Stimulated activated naive CD4-positive, alpha-beta T cell treated with Interleukin-2 at 50 U/mL for 16 hours (primary cell): ENCODE results near the gene CACNA1S.

ENCODE experiments used
- DNase-seq: peaks from one replicate; lab custom pipeline; 2025; lab: John Stamatoyannopoulos, UW

Gene CACNA1S

DNA sequence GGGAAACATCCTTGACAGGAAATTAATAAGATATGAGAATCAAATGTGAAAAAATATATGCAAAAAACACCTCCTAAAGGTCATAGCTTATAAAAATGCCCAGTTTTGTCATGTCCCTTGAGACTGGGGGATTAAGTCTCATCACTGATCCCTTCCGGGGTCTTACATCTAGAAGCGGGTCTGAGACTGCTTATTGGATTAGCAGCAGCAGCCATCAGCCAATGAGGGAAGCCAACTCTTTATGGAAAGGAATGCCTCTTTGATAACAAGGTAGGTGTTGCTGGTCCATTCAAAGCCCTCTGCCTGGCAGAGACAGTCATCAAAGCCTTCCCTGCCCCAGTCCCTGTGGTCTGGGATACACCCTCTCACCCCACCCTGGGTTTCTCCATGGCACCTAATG is 3.9 kb upstream of the CACNA1S start:
- no peak for DNase-seq

DNA sequence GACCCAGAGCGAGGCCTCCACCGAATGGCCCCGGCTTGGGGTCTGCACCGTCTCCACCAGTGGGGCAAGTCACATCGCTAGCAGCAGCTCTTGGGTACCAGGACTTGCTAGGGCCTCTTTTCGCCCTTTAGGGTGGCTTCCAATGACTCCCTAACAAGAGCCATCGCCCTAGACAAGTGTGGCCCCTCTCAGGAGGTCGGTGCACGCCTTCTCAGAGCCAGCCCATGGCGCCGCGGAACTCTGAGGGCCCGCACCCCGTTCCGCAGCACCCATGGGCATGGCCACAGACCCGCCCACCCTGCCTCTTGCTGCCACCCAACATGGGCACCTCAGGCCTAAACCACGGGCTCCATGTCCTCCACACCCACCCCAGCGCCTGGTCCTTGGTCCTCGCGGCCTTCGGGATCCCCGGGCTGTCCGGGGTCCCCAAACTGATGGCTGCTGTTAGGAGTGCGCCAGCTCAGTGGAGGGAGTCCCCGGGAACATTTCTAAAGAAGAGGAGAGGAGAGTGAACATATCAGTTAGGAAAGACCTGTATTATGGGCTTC is 3.2 kb upstream of the CACNA1S start:
- DNase-seq, result no peak

DNA sequence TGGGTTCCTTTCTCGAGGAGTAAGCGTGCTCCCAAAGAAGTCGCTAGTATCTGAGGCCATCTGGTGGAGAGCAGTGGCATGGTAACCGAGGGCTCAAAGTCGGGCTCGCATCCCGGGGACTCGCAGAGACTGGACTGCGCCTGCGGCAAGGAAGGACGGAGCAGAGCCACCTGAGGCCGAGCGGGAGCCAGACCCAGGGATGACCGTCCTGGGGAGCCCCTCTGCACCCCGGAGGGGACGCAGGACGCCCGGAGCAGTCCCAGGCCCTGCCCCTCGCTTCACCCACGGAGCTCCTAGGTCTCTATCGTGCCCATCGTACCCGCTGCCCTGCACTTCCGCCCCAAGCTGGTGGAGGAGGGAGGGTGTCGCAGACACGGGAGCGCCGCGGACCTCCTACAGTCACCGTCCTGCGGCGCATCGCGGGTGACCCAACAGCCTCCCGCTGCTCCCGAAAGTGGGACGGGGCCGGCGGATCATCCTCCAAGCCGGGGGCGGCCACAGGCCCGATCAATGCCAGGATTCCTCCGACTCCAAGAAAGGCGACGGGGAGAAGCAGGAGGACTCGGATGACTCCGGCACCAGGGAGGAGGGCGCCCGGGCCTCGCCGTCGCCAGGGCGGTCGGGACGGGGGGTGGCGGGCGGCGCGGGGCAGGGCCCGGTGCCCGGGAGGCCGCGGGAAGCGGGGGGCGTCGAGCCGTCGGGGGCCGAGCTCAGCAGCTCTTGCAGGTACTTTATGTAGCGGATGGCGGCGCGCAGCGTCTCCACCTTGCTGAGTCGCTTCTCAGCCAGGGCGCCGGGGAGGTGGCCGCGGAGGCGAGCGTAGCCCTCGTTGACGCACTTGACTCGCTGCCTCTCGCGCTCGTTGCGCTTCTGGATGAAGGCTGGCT is 2.3 kb upstream of the CACNA1S start:
- DNase-seq, result peak; percentile 72

DNA sequence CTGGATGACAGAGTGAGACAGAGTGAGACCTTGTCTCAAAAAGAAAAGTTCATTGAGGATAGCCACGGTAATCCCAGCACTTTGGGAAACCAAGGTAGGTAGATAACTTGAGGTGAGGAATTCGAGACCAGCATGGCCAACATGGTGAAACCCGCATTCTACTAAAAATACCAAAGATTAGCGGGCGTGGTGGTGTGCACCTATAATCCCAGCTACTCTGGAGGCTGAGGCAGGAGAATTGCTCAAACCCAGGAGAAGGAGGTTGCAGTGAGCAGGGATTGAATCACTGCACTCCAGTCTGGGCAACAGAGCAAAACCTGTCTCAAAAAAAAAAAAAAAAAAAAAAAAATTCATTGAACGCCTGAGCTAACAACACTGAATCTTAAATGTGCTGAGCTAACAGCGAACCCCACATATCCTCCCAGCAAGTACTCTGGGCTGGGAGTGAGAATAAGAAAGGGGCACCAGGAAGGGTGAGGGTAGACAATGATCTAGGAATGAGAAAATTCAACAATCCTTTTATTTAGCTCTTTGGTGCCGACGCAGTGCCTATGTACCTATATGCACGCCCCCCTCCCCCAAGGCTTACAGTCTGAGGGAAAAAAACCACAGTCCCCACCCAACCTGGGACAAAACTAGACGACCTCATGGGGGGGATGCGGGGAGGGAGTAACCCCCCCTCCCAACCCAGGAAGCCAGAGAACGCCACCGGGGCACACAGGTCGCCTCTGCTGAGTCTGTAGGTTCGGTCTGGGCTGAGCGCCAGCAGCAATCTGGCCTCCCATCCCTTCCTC is 1.4 kb upstream of the CACNA1S start:
- no peak for DNase-seq

DNA sequence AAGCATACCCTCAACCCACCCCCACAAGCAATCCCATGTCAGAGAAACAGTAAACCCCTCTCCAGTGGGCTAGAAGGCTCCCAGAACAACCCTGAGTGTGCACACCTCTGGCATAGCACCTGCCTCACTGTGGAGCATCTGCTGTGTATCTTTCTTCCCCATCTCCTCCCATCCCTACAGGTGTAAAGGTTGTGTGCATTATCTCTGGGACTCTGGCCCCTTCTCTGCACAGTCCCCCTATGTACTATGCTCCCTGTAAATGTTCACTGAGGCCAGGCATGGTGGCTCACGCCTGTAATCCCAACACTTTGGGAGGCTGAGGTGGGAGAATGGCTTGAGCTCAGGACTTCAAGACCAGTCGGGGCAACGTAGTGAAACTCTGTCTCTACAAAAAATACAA is 700 bp upstream of the CACNA1S start:
- no peak for DNase-seq

DNA sequence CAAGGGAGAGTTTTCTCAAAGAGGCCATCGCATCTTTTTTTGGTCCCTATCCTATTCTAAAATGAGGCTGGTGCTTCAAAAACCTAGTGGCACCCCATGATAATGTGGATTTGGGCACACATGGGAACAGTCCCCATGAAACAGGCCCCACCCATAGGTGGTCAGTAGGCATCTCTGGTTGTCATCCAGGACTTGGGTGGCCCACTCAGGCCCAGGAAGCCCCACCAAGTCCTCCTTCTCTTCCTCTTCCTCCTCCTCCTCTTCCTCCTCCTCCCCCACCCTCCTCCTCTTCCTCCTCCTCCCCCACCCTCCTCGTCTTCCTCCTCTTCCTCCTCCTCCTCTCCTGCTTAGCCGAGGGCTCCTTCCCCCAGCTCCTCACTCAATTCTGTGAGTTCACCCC is 554 bp downstream of the CACNA1S start:
- no peak for DNase-seq

DNA sequence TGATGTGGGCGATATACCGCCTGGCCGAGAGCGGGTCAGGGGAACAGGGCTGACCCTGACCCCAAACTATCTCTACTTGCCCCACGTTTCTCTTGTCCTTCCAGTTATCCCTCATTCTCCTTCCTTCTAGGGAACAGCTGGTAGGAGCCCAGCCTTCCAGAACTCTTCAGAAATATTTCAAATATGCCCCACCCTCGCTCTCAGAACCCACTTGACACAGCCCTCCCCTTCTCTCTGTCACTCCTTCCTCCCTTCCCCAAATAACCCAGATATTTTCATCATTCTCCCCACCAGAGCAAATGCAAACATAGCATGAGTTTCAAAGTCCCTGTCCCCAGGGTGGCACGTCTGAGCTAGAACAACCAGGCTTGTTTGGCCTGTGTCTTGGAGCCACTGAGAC is 1.1 kb downstream of the CACNA1S start:
- DNase-seq, result no peak

DNA sequence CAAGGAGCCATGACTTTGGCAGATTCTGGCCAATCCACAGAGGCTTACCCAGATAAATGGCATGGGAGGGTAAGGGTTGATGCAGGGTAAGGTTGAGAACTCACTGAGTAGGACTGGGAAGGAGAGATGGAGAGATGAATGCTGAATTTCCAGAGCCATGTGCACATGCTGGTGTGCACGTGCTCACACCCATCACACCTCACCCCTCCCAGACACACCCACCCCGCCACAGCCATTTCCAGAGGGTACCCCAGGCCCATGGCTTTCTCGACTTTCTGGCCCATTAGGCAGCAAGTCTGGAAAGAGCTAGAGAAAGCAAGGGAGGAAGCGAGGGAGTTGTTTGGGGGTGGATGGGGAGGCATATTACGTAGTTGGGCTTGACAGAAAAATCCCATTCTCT is 1.6 kb downstream of the CACNA1S start:
- no peak for DNase-seq

DNA sequence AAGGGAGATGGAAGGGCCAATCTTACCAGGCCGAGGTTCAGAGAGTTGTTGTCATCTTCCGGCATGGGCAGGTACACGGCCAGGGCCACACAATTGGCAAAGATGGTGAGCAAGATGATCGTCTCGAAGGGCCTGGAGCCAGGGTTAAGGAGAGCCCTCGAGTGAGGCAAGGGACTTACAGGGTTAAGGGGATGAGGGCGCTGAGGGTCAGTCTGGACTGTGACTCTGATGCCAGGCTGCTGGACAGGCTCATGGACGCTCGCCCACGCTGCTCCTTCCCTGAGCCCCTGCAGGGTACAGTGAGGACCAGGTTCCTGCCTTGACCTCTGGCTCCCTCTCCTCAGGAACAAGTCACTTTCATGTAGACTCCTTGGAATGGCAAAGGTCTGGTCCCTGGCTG is 2.1 kb downstream of the CACNA1S start:
- no peak for DNase-seq

DNA sequence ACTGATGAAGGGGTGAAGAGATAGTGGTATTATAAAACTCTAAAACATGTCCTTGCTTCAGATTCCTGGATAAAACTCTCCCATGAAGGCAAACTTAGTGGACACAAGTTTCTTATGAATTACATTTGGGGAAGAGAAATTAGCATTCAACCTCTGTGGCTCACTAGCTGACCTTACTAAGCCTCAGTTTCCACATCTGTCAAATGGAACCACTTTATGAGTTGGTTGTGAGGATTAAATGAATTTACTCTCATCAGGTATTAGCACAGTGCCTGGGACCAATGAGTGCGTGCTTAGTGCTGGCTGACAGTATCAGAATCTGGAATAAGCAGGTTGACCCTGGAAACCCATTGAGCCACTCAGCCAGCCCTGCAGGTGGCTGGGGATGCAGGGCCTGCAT is 2.6 kb downstream of the CACNA1S start:
- no peak for DNase-seq

DNA sequence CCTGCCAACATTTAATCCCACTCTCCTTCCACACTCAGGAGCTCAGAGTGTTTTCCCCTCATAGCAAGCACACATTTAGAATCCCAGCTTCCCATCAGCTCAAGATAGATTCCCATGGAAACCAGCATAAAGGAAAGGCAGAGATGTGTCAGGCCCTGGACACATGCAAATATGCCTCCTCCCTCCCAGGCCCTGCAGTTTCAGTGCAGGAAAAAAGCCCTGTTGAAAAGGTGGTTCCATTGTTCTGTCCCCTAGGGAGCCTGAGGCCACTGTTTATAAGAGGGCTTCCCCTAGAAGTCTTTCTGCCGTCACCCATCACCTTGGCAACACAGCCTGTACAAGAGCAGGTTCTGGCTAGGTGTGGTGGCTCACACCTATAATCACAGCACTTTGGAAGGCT is 3.6 kb downstream of the CACNA1S start:
- DNase-seq, result no peak

DNA sequence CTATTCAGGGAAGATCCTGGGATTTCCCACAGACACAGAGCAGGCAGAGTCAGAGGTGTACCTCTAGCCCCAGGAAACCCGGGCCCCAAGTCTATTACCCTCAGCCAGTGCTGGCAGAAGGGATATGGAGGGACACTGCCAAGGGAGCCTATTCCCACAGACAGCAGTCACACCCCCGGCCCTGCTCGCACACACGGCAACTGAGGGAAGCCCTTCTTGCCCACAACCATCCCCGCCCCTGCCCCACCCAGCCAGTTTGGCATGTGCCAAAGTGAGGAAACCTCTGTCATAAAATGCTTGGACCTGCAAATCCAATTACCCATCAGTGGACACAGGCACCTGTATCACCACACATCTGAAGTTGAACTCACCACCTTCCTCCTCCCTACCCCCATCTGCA is 6.5 kb downstream of the CACNA1S start:
- no peak for DNase-seq

DNA sequence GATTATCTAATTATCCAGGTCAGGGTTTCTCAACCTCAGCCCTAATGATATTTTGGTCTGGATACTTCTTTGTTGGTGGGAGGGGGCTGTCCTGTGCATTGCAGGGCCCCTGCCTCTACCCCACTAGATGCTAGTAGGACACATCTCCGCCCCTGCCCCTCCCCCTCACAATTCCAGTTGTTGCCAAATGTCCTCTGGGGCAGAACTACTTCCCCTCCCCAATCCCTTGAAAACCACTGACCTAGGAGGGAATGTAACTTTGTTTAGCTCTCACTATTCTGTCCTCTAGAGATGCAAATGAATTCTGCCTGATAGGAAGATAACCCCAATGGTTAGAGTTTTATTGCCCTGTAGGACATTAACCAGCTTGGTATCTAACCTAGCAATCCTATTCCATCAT is 8.1 kb downstream of the CACNA1S start:
- no peak for DNase-seq

DNA sequence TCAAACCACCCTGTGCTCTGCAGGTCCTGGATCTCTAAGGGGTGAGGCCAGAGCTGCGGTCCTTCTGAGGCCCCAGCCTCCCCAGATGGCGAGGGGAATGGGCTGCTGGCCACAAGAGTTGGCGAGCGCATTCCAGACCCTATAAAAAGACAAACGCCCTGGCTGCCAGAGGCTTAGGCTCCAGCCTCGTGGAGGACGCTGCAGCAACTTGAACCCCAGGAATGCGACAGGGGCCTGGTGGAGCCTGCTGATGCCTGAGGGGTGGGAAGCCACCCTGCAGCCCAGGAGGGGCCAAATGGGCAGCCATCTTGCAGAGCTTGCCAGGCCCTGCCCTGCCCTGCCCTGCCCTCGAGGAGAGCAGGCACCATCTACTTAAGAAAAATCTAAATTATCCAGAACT is 8.6 kb downstream of the CACNA1S start:
- DNase-seq, result no peak

DNA sequence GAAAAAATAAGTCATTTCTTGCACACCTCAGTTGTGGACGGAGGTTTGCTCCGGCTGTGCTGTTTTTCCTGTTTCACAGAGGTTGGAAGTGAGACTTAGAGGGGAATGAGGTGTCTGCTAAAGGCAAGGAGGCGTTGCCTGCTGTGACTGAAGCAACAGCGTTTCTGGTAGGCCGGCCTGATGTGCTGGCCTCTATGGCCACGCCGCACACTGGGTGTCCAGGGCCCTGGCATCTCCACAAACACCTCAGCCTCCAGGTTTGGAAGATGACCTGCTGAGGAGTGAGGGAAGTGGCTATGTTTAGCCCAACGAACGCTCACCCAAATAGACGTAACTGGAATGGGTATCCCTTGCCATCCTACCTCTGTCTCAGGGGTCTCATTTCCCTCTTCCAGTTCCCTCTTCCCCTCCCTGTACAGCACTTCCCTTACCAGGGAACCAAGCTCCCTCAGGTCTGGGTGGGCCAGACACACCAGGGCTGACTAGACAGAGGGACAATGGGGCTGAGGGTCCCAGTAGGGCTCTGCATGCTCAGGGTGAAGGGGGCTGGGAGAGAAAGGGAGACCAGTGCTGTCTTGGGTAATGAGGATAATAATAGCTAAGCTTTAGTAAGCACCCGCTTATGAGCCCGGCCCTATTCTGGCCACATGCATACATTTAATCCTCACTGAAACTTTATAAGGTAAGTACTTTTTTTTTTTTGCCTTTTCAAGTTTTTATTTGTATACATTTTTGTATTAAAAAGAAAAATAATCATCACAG is 11.9 kb downstream of the CACNA1S start:
- DNase-seq, result no peak

DNA sequence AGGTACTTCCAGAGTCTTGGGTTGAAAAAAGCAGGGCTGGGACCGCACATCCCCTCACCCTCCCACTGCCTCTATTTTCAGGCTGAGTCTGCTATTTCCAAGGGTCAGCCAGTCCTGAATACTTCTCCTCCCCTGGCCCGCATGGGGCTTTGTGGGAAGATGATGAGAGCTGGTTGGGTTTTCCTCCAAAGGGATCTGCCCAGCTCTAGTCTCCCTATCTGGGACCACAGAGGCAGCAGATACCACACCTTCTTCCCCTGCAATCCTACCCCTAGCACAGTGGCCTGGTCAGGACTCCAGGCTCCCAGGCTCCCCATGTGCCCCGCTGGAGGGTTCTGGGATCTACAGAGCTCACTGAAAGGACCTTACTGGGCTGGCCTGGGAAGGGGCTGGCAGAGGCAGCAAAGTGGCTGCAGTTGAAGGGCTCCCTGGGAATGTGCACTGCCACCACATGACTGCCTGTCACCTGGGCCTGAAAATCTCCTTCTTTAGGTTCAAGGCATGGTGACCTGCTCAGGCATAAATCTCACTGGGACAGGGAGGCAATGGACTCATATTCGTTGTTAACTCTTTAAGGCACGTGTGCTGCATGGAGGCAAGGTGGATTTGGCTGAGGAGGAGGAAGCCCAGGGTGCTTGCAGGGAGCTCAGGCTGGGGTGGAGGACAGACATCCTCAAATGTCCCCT is 13.1 kb downstream of the CACNA1S start:
- DNase-seq, result no peak

DNA sequence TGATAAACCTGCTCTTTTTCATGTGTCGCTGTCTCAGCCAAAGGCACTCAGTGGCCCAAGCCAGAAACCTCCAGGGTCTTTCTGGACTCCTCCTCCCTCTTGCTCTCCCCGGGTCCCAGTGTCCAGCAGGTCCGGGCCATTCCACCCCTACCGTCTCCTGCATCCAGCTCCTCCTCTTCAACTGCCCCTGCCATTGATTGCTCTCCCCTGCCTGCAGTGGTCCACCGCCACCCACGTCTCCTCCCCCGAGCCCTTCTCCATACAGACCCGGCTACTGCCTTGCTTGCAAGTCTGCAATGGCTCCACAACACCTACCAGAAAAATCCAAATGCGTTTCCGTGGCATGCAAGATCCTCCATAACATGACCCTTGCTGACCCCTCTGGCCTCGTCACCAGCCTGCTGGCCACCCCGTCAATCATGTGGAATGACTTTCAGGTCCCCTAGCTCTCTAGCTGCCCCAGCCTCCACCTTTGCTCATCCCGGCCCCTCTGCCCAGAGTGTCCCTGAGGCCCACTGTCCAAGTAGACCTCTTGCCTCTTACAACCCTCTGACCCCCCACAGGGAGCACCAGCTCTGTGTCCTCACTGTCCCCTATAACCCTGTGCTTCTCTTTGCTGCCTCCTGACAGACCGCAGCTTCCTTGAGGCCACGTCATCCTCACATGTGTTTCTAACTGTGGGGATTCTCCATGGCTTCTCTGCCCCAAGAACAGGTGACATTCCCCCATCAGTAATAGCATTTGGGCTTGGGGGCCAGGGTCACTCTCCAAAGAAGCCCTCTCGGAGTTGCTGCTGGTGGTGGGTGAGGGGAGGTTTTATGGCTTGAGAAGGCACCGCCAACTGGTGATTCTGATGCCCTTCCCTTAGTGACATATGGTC is 15.0 kb downstream of the CACNA1S start:
- no peak for DNase-seq

DNA sequence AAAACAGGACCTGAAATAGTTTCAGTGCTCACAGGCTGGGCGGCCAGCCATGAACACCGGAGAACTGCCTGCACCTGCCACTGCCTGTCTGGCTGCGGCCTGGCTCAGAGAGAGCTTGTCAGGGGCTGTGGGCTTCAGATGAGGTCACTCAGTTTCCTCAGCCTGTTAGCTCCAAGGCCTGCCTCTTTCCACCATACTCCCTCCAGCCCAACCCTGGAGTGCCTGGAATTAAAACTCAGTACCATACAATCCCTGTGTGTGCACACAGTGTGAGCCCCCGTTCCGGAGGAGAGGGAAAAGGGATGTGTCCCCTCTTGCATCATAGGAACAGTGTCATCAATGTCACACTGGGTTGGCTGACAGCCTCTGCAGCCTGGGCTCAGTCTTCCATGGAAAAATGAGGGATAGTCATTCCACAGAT is 16.2 kb downstream of the CACNA1S start:
- no peak for DNase-seq

DNA sequence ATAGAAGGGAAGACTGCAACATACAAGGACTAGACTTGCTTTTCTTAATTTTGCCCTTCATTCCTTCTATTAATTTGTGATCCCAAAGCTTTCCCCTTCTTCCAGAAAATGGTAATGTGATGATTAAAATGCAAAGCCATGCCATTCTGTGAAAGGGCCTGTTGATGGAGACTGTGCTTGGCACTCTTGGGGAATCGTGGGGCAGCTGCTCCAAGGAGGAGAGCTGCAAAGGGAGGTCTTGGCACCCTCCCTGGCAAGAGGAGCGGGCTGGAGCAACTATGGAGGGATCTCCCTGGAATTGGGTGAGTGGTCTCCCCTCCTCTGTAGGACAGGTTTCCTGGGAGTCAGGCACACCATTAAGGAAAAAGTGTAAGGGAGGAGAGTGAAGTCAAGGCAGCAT is 16.6 kb downstream of the CACNA1S start:
- no peak for DNase-seq

DNA sequence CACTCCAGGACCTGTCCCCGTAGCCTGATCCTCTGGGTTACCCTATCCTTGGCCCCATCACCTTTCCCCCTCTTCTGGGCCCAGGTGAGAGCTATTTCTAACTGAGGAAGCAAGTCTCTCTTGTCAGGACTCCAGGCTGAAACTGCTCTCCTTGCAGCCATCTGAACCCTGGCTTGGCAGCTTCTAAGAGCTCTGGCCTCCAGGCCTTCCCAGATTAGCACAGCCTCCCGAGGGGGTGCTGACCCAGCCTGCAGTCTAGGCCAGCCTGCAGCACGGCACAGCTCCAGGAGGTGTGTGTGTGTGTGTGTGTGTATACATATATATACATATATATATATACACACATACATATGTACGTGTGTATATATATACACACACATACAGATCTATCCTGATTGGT is 17.4 kb downstream of the CACNA1S start:
- no peak for DNase-seq

DNA sequence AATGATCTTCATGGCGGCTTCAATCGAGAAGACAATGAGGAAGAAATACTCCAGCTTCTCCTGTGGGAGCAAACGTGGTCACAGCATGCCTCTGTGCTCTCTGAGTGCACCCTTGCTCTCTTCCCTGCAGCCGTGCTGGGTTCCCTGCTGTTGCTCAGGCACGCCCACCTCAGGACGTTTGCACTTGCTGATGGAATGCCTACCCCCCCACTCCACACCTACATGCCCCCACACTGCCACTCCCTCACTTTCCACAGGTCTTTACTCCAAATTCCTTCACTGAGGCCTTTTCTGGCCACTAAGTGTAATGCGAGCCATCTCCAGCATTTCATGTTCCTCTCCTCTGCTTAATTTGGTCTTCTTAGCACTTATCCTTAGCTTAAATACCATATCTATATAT is 18.3 kb downstream of the CACNA1S start:
- DNase-seq, result no peak
